CD14-positive monocyte (primary cell): ENCODE measurements around the gene CADM2. TPM values are rescaled to one million over a fixed set of nuclear protein-coding genes. Genes with fewer than 3 reads are reported as not detected.

Experiments
- DNase-seq, 3 donors: peaks; one replicate each; pipeline ENCODE4 v3.0.0-alpha.2; 2011 to 2022
- H2AFZ ChIP-seq: 2 replicates; pipeline ENCODE4 v1.6.0; 2012; ENCODE audit warnings: mild to moderate bottlenecking, low read depth, low read length, inconsistent platforms; ENCODE audit not compliant: insufficient read depth, poor library complexity, severe bottlenecking
- H3K27ac ChIP-seq, 2 donors: 1 replicate in 1 of 2; 2 replicates in 1 of 2; pipeline ENCODE4 v1.5.1; 2012 to 2013; ENCODE audit warnings: low read length in 2 of 2, control low read depth in 1 of 2, inconsistent platforms in 1 of 2, low read depth in 1 of 2, mild to moderate bottlenecking in 1 of 2
- H3K27me3 ChIP-seq, 2 donors: one replicate each; pipeline versions ENCODE4 v1.6.0 to v1.6.1; 2011 to 2013; ENCODE audit warnings: low read length in 2 of 2; ENCODE audit not compliant: control insufficient read depth in 2 of 2, insufficient read depth in 2 of 2
- H3K36me3 ChIP-seq, 2 donors: replicated peaks in 1 of 2; 1 replicate in 1 of 2; 2 replicates in 1 of 2; pipeline versions ENCODE4 v1.5.1 to v1.6.1; 2012 to 2013; ENCODE audit warnings: low read length in 2 of 2, control low read depth in 1 of 2, inconsistent platforms in 1 of 2, mild to moderate bottlenecking in 1 of 2; ENCODE audit not compliant: insufficient read depth in 2 of 2, control insufficient read depth in 1 of 2
- H3K4me1 ChIP-seq, 2 donors: 1 replicate in 1 of 2; 2 replicates in 1 of 2; pipeline versions ENCODE4 v1.5.1 to v1.6.1; 2012 to 2013; ENCODE audit warnings: low read length in 2 of 2, control low read depth in 1 of 2, inconsistent platforms in 1 of 2, mild to moderate bottlenecking in 1 of 2, moderate library complexity in 1 of 2; ENCODE audit not compliant: insufficient read depth in 2 of 2, control insufficient read depth in 1 of 2
- H3K4me2 ChIP-seq: replicated peaks from 2 replicates; pipeline ENCODE3; 2012; ENCODE audit warnings: low read length, moderate library complexity, mild to moderate bottlenecking; ENCODE audit not compliant: poor library complexity, severe bottlenecking; ENCODE audit errors: extremely low read depth
- H3K4me3 ChIP-seq, 3 experiments: fragments of 200-600 bp in 1 of 3; sonication (generic) in 1 of 3; replicated peaks in 1 of 3; 1 replicate in 2 of 3; 2 replicates in 1 of 3; pipeline ENCODE4 v1.5.1; 2011 to 2013; ENCODE audit warnings: low read length in 3 of 3, mild to moderate bottlenecking in 3 of 3, control low read depth in 2 of 3, low read depth in 2 of 3, inconsistent platforms in 1 of 3, moderate library complexity in 1 of 3
- H3K79me2 ChIP-seq: 2 replicates; pipeline ENCODE4 v1.6.0; 2012; ENCODE audit warnings: mild to moderate bottlenecking, control low read depth, inconsistent platforms, low read length, moderate library complexity; ENCODE audit not compliant: insufficient read depth
- H3K9ac ChIP-seq: 2 replicates; pipeline ENCODE4 v1.6.0; 2017; ENCODE audit warnings: low read length, mild to moderate bottlenecking; ENCODE audit not compliant: insufficient read depth, poor library complexity, severe bottlenecking
- H3K9me3 ChIP-seq, 2 donors: replicated peaks in 1 of 2; 1 replicate in 1 of 2; 2 replicates in 1 of 2; pipeline versions ENCODE4 v1.5.1 to v1.6.1; 2012 to 2013; ENCODE audit warnings: low read length in 2 of 2, control low read depth in 1 of 2; ENCODE audit not compliant: control insufficient read depth in 1 of 2, insufficient read depth in 1 of 2
- H4K20me1 ChIP-seq: 2 replicates; pipeline ENCODE4 v1.6.0; 2012; ENCODE audit warnings: mild to moderate bottlenecking, low read length, control low read depth, moderate library complexity; ENCODE audit not compliant: insufficient read depth
- H3K27ac Mint-ChIP-seq, 7 donors: one replicate each; pipeline ENCODE4 v1.8.0; 2020; ENCODE audit warnings: mild to moderate bottlenecking in 7 of 7, mixed read lengths in 7 of 7, moderate library complexity in 6 of 7, inconsistent platforms in 2 of 7
- H3K27me3 Mint-ChIP-seq, 3 donors: one replicate each; pipeline ENCODE4 v1.8.0; 2021 to 2022; ENCODE audit warnings: low read depth in 3 of 3, mild to moderate bottlenecking in 3 of 3, mixed read lengths in 3 of 3, moderate library complexity in 3 of 3, inconsistent platforms in 1 of 3
- H3K36me3 Mint-ChIP-seq, 2 donors: one replicate each; pipeline ENCODE4 v1.8.0; 2020; ENCODE audit warnings: mixed read lengths in 2 of 2, inconsistent platforms in 1 of 2, mild to moderate bottlenecking in 1 of 2
- H3K4me1 Mint-ChIP-seq: one replicate; pipeline ENCODE4 v1.8.0; 2020; ENCODE audit warnings: mild to moderate bottlenecking, mixed read lengths
- H3K4me3 Mint-ChIP-seq, 2 donors: one replicate each; pipeline ENCODE4 v1.8.0; 2020; ENCODE audit warnings: mild to moderate bottlenecking in 2 of 2, mixed read lengths in 2 of 2, moderate library complexity in 1 of 2
- H3K9me3 Mint-ChIP-seq, 7 donors: one replicate each; pipeline ENCODE4 v1.8.0; 2020 to 2022; ENCODE audit warnings: mixed read lengths in 7 of 7, mild to moderate bottlenecking in 6 of 7, moderate library complexity in 6 of 7, inconsistent platforms in 2 of 7
- WGBS: methylation state at CpG from one replicate; pipeline ENCODE4 v1.1.5; 2013; ENCODE audit warnings: missing lambda C conversion rate; ENCODE audit not compliant: insufficient coverage; 5-methylcytosine and 5-hydroxymethylcytosine counted together
- intact Hi-C, 2 donors: fragments of 100-400 bp; cut with micrococcal nuclease; formaldehyde crosslinking; loops; one replicate each; pipeline versions ENCODE4 v1.15.0 to v1.15.1; 2023
- polyA plus RNA-seq, 3 donors: library from polyadenylated mRNA; depleted of rRNA in 1 of 3; unstranded in 2 of 3; stranded (reverse) in 1 of 3; fragments of 300-500 nt in 2 of 3; fragments of >200 nt in 1 of 3; fragmentation: Illumina TruSeq in 2 of 3; gene quantifications; 1 replicate in 2 of 3; 2 replicates in 1 of 3; pipeline ENCODE4 v1.2.3, GENCODE V29; 2012 to 2021
- TF ChIP-seq, protein P1 (sequence below): fragments of 200-600 bp; IDR thresholded peaks from one replicate; pipeline ENCODE4 v1.8.0; 2022; ENCODE audit warnings: antibody characterized with exemption, mild to moderate bottlenecking

Gene CADM2
- polyA plus RNA-seq, 3 donors, result not detected

DNA sequence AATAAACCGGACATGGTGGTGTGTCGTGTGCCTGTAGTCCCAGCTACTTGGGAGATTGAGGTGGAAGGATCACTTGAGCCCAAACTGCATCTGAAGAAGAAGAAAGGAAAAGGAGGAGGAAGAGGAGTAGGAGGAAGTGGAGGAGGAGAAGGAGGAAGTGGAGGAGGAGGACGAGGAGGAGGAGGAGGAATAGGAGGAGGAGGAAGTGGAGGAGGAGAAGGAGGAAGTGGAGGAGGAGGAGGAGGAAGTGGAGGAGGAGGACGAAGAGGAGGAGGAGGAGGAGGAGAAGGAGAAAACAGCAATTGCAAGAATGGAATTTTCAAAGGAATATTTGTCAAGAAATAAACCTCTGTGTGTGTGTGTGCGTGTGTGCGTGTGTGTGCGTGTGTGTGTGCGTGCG is 528.6 kb downstream of the CADM2 start:
- Histone ChIP-seq H3K79me2 (no peaks in the 10 kb centered on the region), H3K4me1 (no peaks in the 10 kb centered on the region), H3K27ac (no peak overlapping the region), H3K9ac (no peak overlapping the region), H3K9me3 (peaks cover 0 to 4% of the 10 kb centered on the region in 2 donors), H4K20me1 (no peaks in the 10 kb centered on the region), H2AFZ (no peak overlapping the region), H3K4me2 (no peak overlapping the region), H3K27me3 (no peaks in the 10 kb centered on the region), H3K36me3 (no peaks in the 10 kb centered on the region), H3K4me3 (no peak overlapping the region)
- no peaks in the 10 kb centered on the region for H3K4me1 Mint-ChIP-seq
- H3K27me3 Mint-ChIP-seq, result no peaks in the 10 kb centered on the region
- no peak for DNase-seq
- peaks cover 0 to 3% (median 0%) of the 10 kb centered on the region in 7 donors for H3K9me3 Mint-ChIP-seq
- WGBS, result 78% methylated on average over 5 of the region's 9 CpGs
- H3K36me3 Mint-ChIP-seq, result no peaks in the 10 kb centered on the region
- intact Hi-C loops, result no loop called here
- H3K27ac Mint-ChIP-seq, result no peak overlapping the region
- no peak overlapping the region for H3K4me3 Mint-ChIP-seq
- TF ChIP-seq, protein P1, sequence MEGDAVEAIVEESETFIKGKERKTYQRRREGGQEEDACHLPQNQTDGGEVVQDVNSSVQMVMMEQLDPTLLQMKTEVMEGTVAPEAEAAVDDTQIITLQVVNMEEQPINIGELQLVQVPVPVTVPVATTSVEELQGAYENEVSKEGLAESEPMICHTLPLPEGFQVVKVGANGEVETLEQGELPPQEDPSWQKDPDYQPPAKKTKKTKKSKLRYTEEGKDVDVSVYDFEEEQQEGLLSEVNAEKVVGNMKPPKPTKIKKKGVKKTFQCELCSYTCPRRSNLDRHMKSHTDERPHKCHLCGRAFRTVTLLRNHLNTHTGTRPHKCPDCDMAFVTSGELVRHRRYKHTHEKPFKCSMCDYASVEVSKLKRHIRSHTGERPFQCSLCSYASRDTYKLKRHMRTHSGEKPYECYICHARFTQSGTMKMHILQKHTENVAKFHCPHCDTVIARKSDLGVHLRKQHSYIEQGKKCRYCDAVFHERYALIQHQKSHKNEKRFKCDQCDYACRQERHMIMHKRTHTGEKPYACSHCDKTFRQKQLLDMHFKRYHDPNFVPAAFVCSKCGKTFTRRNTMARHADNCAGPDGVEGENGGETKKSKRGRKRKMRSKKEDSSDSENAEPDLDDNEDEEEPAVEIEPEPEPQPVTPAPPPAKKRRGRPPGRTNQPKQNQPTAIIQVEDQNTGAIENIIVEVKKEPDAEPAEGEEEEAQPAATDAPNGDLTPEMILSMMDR, result no peak

- TF ChIP-seq, protein P1, result no peak
- Histone ChIP-seq H3K27me3 (no peaks in the 10 kb centered on the region), H4K20me1 (no peaks in the 10 kb centered on the region), H3K4me3 (no peak overlapping the region), H3K4me1 (no peaks in the 10 kb centered on the region), H3K9ac (no peak overlapping the region), H3K9me3 (no peaks in the 10 kb centered on the region), H3K79me2 (no peaks in the 10 kb centered on the region), H2AFZ (no peak overlapping the region), H3K36me3 (no peaks in the 10 kb centered on the region), H3K4me2 (no peak overlapping the region), H3K27ac (no peak overlapping the region)
- Mint-ChIP-seq H3K4me3 (no peak overlapping the region), H3K27ac (no peak overlapping the region), H3K9me3 (peaks cover 0 to 3% (median 0%) of the 10 kb centered on the region in 7 donors), H3K27me3 (no peaks in the 10 kb centered on the region), H3K36me3 (no peaks in the 10 kb centered on the region), H3K4me1 (no peaks in the 10 kb centered on the region)
- intact Hi-C loops, result no loop called here
- no peak for DNase-seq
- WGBS, result no CpG with 5 or more reads among the region's 5 CpGs
Measured at GRCh38 chr3:85495602-85496001, 536.8 kb downstream of the CADM2 start.
